AG08395 (cell line): ENCODE data around the gene ZBTB18.
"Not testable (repeated sequence)": the region's sequence is repeated elsewhere in the genome, so short reads cannot be mapped to it uniquely, and the experiment has no call there.

Source experiments
- DNase-seq: peaks from one replicate; pipeline ENCODE4 v3.0.0; 2012; ENCODE audit warnings: mixed read lengths, low spot score

ZBTB18 gene

DNA sequence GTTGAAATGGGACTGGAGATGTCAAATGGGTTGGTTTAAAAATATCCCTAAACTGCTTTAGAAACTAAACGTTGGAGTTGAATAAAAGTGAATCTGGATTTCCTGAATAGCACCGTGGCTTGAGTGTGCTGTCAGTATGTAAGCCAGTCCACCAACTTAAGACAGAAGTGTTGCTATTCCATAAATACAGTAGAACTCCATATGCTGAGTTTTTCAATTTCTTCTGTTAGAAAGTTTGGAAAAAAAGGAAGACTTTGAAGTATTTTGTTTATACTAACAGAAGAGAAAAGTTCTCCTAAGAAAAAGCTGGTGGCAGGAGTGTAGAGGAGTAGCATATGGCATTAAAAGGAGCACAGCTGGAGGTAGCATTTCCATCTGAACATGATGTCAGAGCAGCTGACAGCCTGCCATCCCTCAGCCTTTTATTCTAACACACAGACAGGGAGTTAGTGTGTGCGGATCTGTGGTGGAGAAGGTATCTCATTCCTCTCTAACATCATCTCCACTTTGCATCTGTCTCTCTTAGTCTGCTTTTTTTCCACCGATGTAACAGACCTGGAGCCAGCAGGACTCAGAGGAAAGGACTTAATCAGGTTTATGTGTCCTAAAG is at the start of gene ZBTB18:
Gene ZBTB18 (plus strand): TSS at position 449 of the 610 bp plus-strand sequence. CDS start 149 bp downstream, at position 598.
- peak; percentile 57 for DNase-seq

DNA sequence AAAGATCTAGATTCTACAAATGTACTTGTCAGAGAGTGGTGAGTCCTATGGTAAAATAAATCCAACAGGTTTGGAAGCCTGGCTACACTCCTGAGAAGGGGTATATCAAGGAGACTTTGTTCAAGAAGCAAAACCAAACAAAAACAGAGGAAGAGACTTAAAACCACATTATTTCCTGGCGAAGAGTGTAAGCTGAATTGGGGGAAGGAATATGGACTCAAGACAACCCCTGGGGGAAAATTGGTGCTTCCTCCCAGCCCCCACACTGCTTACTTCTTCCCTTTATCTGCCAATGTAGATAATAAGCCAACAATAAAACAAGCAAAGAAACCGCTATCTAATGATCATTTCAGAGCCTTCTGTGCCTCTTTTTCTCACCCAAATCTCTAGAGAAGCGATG is 48.4 kb upstream of the ZBTB18 start:
- no peak for DNase-seq

DNA sequence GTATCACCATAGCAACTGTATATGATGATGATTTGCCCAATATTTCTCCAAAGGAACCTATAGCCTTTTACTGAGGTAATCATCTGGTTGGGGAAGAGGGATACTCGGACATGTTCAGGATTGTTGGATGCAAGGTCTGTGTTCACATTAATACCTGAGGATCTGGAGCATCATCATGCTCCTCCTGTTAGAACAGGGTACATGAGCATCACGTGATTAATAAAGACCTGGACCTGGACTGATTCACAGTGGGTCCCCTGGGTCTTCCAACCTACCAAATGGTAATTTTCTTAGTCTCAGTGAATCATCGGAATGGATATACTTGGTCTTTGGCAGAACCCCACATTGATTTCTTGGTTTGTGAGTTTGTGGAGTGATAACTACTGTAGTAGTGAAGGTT is 45.6 kb upstream of the ZBTB18 start:
- DNase-seq = no peak

DNA sequence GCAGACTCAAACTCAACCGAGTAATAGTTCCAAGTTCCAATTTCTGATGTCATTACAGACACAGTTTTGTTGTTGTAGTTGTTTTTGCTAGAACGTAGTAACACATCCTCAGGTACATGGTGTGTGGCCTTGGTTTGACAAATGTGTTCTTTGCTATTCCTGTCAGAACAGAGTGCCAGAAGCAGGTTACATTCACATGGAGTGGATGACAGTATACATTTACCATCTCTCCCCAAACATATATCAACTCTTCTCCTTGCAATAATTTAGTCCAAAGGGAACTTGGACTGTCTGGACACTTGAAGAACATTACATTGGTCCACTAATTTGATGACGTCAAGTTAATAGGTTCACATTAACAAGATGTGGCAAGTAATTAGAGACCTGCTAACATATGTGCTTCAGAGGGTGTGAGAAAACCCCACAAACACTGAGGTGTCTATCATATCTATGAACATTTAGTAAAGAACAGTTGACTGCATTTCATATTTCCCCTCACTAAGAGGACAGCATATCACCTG is 44.6 kb upstream of the ZBTB18 start:
- no peak for DNase-seq

DNA sequence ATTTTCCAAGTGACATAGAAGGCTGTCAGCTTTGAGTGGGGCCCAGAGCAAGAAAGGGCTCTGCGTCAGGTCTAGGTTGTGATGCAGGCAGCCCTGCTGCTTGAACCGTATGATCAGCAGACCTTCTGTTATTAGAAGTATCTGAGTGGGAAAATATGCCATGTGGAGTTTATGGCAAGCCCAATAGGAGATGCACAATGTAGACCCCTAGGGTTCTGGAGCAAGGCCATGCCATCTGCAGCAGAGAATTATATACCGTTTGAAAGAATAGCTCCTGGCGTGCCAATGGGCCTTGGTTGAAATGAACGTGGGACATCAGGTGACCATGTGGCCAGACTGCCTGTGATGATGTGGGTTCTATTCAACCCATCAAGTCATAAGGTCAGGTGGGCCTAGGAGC is 44.1 kb upstream of the ZBTB18 start:
- no peak for DNase-seq

DNA sequence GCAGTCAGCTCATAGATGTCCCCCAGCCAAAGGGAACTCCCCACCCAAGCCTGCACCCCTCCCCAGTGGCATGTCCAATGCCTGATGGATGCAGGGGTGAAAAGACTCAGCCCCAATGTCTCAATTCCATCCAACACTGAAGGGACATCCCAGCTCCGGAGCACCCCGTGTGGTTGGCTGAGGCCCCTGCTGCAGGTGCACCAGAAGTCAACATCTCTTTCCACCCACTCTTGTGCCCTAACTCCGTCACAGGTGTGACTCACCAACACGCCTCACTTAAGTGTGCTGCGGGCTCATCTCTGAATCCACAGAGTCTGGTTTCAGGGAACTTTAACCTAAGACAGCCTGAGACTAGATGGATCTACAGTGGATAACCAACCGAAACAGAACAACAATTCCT is 40.9 kb upstream of the ZBTB18 start:
- DNase-seq = no peak

DNA sequence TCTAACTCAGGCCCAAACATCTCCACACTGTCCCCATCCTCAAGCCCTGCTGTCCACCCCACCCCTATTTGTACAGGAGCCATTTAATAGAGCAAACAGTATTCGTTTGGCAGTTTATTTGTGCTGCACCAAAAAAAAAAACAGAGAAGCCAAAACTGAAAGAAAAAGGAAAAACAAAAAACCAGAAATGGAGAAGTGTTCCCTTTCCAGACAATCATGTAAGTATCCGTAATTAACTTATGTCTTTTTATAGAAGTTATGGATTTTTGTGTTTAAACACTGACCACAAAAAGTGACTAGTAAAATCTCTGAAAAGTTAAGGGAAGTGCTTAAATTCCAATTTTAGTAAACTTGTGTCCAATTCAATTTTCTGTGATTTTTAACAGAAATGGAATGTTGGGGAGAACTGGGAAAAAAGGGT is 40.4 kb upstream of the ZBTB18 start:
- DNase-seq = no peak

DNA sequence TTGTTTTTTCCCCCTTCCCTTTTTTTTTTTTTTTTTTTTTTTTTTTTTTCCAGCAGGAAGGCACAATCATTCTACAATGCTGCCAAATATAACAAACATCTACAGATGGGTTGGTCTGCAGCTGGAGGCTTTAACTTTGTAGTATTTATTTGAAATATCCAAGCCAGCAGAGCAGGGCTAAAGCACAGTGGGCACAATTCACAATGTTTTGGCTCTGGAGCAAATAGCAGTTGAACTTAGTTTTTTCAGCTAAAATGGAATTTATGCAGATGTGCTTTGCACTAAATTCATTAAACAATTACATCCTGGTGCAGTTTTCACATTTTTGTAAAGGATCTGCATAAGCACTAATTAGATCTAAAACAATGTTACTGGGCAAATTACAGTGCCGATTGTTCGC is 39.8 kb upstream of the ZBTB18 start:
- DNase-seq = no peak

DNA sequence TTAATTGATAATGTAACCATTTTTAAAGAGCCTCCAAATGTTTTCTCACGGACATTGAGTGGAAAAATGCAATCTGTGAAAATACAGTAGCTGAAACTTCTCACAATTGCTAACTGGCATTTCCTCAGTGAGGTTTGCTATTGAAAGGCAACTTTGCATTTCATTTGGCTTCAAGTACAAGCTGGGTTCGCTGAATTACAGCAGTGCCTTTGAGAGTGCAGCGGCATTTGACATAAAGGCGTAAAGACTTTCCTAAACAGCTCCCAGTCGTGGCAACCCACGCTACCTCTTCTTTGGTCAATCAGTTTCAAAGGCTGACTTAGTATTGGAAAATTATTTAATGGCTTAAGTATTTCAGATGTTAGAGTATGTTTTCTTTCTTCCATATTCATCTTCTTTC is 39.3 kb upstream of the ZBTB18 start:
- DNase-seq = no peak

DNA sequence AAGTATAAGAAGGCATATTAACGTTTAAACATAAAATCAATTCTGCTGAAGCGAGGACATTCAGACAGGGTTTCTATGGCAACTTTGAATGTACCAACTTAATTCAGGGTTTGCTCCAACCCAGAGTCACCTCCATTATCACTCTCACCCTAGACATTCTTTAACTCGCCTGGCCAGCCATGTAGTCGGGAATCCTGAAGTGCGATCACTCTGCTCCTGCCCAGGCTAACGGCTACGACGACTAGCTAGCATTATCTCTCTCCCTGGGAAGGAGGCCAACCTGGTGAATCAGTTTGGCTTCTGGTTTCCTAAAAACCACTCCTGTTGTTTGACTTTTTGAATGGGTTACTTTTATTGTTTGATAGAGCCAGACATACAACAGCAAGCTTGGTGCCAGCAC is 38.9 kb upstream of the ZBTB18 start:
- DNase-seq = peak; percentile 75

DNA sequence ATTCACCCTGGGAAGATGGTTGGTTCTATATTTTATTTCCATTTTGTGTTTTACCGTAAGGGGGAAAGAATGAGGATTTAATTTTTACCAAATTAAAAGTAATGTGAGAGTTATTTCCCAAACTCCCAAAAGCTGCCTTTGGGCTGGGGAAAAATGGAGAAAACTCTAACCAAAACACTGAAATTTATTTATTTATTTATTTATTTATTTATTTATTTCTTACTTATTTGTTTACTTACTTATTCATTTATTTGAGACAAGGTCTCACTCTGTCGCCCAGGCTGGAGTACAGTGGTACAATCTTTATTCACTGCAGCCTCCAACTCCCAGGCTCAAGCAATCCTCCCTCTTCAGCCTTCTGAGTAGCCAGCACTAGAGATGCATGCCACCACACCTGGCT is 38.0 kb upstream of the ZBTB18 start:
- no peak for DNase-seq

DNA sequence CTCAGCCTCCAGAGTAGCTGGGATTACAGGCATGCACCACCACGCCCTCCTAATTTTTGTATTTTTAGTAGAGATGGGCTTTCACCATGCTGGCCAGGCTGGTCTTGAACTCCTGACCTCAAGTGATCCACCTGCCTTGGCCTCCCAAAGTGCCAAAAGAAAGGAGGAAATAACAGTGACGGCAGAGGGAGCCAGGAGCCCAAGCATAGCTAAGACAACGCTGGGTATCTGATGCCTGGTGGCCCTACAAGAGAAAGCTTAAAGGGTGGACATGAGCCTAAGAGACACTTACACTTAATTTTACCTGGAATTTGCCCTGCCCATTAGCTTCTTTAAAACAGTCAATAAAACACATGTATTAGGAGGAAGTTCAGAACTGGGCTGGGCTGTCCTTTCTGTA is 36.2 kb upstream of the ZBTB18 start:
- not testable (repeated sequence) for DNase-seq

DNA sequence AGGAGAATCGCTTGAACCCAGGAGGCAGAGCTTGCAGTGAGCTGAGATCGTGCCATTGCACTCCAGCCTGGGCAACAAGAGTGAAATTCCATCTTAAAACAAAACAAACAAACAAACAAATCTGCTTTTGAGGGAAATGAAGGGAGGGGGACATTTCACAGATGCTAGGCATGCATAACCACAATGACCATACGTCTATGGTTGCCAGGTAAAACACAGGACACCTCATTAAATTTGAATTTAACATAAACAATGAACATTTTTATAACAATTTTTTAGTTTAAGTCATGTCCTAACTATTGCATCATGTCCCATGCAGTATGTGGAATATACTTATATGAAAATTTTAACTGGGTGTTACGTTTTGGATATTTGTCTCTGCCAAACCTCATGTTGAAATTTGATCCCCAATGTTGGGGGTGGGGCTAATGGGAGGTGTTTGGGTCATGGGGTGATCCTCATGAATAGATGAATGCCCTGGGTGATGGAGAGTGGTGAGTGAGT is 31.0 kb upstream of the ZBTB18 start:
- DNase-seq = no peak

DNA sequence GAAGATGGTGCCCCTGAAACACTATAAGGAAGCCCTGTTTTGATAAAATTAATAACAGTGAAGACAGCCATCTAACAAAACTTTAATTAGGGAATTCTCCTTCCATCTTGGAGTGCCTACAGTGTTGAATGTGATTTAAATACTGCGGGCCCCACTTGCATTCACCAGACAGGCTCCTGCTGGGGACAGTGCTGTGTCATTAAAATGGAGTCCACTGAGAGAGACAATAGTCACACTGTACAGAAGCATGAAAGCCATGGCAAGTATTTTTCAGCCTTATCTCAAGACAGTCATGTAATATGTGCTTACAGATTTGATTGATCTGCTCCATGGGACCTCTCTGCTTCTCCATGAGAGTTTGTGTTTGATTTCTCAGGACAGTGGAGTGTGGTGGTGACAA is 29.7 kb upstream of the ZBTB18 start:
- no peak for DNase-seq

DNA sequence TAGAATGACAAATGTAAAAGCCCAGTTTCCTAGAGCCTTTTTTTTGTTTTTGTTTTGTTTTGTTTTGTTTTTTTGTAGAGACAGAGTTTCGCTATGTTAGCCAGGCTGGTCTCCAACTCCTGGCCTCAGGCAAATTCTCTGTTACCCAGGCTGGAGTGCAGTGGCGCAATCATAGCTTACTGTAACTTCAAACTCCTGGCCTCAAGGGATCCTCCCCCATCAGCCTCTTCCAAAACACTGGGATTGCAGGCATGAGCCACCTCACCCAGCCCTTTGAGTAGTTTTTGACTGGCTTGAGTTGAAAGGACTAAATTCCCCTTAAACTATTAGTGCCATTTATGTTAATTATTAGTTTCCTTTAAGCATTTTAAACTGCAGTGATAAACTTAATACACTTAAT is 28.8 kb upstream of the ZBTB18 start:
- DNase-seq = peak; percentile 37

DNA sequence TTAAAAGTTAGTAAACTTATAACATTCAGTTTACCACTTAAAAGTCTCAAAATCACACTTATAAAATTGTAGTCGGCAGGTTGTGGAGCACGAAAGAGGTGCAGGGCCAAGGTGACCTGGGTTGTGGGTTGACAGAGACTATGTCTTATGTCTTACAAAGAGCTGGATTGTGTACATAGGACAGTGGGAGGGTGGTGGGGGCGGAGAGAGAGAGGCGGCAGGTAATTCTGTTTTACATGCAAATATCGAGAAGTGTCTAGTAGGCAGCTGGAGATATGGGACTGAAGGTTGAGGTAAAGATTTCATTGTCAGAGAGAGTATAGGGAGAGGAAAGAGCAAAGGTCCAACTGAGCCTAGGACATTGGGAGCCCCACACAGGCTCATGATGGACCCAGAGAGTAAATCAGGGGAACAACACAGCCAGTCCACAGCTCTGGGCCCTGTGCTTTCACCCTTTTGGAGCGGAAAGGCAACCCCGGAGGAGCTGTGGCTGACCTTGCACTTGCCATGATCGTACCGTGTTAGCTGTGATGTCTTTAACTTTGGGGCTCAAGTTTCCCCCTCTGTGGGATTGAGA is 28.1 kb upstream of the ZBTB18 start:
- DNase-seq = no peak

DNA sequence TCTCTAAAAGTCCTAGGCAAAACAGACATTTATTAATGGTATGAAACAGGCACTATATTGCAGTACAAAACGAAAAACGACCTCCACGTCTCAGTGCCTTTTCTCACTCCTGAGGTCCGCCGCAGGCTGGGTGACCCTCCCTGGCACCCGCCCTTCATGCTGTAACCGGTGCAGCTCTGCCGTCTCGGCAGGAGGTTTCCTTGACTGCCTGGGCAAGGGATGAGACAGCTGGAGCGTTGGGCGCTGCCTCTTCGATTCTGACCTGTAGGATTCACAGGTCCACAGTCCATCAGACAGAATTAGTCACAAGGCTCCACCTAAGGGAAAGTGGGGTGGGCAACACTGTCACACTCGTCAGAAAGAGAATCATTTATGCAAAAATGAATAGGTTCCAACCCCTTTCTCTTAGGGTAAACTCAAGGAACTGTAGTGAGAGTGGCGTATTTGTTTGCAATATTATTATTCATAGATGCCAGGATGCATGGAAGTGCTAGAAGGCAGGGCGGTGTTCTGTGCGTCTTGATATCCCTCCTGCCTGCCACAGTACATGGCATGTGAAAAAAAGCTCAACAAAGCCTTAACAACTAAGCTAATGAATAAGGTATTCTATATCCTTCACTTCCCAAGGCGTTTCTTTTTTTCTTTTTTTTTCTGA is 23.5 kb upstream of the ZBTB18 start:
- DNase-seq = no peak

DNA sequence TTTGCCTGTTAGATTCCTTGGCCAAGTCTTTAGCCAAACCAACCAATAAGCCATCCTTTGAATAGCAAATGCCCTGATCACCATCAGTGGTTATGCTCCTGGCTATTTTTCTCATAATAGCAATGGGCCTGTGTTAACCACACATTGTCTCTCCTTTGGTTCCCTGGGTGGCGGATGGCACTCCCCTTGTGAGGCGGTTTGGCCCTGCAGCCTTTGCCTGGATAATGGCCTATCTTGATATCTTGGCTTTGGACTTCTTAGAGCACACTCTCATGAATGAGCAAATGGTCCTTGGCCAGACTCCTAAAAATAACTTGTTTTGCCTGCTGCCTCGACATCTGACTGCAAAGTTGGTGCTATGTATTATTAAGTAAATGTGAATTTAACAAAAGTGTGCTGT is 22.4 kb upstream of the ZBTB18 start:
- no peak for DNase-seq

DNA sequence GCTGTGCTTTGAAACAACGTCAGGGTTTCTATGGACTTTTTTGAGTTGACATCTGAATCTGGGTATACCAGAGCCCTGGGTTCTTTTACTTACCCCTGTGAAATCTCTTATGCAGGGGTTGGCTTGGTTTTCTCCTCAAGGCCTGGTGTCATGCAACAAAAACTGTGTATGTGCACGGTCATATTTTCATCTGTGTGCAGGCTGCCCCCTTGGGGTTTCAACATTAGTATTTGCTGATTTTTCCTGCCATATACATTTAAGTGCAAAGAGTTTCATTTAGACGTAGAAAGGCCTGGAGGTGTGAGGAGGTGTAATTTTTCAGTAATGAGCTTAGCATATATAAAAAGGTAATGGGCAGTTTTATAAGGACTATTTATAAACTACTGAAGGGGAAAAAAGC is 22.0 kb upstream of the ZBTB18 start:
- DNase-seq = no peak

DNA sequence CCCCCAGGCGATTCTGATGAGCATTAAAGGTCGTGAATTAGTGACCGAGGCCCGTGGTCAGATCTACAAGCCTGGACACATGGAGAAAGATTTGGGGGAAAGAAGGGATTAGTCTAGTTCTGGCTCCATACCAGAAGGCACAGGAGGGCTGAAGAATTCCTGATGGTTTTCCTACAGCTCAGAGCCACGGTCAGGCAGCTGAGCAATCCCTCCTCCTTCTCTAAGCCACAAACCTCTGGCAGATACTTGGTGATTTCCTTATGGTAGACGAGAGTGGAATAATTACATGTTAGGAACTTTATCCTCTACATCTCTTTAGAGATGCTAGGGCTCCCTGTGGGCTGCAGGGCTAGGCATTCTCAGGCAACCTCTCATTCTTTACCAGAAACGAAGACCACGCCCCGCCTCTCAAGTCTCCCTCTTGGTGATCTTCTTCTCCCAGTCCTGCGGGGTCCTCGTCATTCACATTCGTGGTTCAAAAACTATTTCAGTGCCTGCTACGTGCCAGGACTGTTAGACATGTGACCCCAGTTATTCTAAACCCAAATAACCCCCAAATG is 20.5 kb upstream of the ZBTB18 start:
- no peak for DNase-seq

DNA sequence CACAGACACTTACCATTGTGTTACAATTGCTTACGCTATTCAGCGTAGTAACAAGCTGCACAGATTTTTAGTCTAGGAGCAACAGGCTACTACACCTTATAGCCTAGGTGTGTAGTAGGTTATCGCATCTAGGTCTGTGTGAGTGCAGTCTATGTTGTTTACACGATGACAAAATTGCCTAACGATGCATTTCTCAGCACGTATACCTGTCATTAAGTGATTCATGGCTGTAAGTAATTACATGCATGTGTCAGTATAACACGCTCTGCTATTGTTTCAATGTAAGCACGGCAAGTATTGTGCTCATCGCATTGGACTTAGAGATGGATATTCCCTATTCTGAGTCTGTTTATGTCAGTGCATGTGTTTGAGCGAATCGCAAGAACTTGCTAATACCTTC is 15.7 kb upstream of the ZBTB18 start:
- no peak for DNase-seq

DNA sequence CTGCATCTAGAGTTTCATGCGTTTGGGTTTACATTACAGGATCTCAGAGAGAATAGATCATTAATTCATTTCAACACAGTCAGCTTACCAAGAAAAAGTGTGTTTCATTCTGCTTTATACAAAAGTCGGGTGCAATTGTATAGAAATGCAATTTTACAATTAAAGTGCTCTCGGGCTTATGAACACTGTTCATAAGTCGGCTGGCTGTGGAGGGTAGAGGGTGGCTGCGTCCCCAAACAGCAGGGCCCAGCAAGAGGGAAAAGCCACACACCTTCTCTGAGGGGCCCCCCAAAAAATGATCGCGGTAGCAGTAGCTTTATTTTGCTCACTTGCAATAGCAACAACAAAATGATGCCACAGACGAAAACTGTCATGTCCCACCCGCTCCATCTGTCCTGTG is 13.8 kb upstream of the ZBTB18 start:
- DNase-seq = no peak

DNA sequence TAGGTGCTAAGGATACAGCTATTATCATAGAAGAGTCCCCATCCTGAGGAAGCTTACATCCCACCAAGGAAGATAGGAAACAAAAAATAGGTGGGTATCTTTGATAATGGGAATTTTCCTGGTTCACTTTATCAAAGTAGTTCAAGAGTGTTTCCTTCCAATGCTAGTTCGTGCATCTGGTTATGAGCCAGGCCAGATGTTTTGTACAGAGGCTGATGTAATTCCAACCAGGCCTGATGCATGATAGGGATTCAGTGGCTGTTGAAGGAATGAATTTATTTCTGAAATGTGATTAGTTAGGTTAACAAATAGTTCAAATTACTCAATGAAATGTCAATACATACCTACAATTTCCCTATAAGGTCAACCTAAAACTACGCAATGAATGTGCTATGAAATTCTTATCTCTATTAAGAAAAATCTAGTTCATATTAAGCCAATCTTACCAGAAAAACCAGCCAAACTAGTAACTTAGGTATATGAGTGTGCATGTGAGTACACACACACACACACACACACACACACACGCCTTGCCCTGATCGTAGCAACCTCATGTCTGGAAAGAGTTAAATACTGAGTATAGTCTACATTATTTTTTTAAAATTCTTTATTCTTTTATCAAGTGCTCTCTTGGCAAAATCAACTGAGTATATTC is 9.5 kb upstream of the ZBTB18 start:
- no peak for DNase-seq
